LoVo (cell line): ENCODE results near the gene PDE8B.

Experiments used
- DNase-seq: peaks from one replicate; pipeline ENCODE4 v3.0.0-alpha.2; 2016; ENCODE audit warnings: low spot score

PDE8B gene, protein sequence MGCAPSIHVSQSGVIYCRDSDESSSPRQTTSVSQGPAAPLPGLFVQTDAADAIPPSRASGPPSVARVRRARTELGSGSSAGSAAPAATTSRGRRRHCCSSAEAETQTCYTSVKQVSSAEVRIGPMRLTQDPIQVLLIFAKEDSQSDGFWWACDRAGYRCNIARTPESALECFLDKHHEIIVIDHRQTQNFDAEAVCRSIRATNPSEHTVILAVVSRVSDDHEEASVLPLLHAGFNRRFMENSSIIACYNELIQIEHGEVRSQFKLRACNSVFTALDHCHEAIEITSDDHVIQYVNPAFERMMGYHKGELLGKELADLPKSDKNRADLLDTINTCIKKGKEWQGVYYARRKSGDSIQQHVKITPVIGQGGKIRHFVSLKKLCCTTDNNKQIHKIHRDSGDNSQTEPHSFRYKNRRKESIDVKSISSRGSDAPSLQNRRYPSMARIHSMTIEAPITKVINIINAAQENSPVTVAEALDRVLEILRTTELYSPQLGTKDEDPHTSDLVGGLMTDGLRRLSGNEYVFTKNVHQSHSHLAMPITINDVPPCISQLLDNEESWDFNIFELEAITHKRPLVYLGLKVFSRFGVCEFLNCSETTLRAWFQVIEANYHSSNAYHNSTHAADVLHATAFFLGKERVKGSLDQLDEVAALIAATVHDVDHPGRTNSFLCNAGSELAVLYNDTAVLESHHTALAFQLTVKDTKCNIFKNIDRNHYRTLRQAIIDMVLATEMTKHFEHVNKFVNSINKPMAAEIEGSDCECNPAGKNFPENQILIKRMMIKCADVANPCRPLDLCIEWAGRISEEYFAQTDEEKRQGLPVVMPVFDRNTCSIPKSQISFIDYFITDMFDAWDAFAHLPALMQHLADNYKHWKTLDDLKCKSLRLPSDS

DNA sequence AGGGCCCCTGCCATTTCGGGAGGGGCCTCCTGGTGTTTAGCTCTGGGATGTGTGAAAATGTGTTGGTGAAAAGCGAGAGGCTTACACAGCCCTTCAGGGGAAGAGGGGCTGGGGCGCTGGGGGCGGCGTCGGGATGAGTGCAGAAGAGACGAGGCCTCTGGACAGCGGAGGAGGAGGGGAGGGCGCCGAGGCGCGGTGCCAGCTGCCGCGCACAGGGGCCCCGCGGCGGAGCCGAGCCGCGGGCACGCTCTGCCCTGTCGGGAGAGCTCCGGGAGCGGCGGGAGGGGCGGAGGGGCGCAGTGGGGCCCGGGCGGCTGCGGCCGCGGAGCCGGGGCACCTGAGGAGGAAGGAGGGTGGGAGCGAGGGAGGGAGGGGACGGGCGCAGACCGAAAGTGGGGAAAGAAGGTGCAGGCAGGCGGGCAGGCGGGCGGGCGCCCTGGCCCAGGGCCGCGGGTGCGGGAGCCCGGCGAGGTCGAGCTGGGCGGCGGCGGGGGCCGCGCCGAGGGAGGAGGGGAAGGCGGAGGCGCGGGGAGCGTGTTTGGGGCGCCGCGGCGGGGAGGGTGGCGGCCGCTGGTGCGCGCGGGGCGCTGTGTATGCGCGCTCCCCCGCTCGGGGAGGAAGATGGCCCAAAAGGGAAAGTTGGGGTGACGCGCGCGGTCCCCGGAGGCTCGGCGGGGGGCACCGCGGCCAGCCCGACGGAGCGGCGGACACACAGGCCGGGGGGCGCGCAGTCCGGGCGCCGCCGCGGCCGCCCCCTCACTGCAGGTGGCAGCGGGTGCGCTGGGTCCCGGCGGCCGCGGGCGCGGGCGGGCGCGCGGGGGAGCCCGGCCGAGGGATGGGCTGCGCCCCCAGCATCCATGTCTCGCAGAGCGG is at the start of gene PDE8B:
TSS of gene PDE8B (plus strand) at position 590 of the 873 bp plus-strand sequence. CDS start at position 836, 246 bp downstream.
- DNase-seq, result no peak

- DNase-seq, result no peak
Observed at GRCh38 chr5:77163453-77163852, 47.0 kb upstream of the PDE8B start.

GRCh38 chr5:77167063-77167462 is 43.4 kb upstream of the PDE8B start:
- DNase-seq, result no peak

GRCh38 chr5:77167695-77168121 is 42.8 kb upstream of the PDE8B start:
- DNase-seq, result no peak

- no peak for DNase-seq
Observed at GRCh38 chr5:77168161-77168878, 42.2 kb upstream of the PDE8B start.

DNA sequence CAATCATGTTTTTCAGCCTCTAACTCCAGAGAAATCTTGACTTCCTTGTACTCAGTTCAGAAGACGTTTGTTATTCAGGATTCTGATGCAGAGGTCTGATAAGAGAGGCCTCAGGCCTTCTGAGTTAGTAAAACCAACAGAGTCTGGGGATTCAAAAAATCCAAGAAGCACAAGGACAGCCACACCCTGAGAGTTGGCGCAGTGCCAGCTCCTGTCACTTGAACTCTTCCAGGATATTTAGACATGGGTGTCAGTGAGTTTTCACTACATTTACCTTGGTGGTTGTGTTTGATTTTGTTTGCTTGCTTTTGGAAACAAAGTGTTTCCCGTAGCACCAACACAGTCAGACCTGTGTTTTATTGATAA is 41.6 kb upstream of the PDE8B start:
- peak; percentile 71 for DNase-seq

- DNase-seq, result no peak
Observed at GRCh38 chr5:77170196-77170890, 40.1 kb upstream of the PDE8B start.

- DNase-seq, result no peak
Observed at GRCh38 chr5:77171141-77171910, 39.2 kb upstream of the PDE8B start.

GRCh38 chr5:77172713-77173328 is 37.7 kb upstream of the PDE8B start:
- no peak for DNase-seq

GRCh38 chr5:77174526-77174925 is 36.0 kb upstream of the PDE8B start:
- no peak for DNase-seq

DNA sequence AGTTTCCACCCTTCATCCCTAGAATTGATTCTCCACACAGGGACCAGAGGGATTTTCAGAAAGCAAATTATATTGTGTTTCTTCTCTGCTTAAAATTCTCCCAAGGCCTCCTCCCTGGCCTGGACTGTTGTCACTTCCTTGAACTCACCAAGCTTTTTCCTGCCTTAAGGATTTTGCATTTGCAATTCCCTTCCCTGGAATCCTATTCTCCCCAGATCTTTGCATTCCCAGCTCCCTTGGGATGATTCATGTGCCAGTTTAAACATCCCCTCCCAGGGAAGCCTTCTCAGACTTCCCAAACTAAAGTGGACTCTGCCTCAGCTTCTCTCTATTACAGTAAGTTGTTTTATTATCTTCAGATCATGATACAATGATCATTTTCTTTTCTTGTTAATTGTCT is 35.2 kb upstream of the PDE8B start:
- DNase-seq, result no peak

GRCh38 chr5:77176429-77176828 is 34.1 kb upstream of the PDE8B start:
- DNase-seq, result no peak

- DNase-seq, result no peak
Observed at GRCh38 chr5:77177576-77177975, 32.9 kb upstream of the PDE8B start.

DNA sequence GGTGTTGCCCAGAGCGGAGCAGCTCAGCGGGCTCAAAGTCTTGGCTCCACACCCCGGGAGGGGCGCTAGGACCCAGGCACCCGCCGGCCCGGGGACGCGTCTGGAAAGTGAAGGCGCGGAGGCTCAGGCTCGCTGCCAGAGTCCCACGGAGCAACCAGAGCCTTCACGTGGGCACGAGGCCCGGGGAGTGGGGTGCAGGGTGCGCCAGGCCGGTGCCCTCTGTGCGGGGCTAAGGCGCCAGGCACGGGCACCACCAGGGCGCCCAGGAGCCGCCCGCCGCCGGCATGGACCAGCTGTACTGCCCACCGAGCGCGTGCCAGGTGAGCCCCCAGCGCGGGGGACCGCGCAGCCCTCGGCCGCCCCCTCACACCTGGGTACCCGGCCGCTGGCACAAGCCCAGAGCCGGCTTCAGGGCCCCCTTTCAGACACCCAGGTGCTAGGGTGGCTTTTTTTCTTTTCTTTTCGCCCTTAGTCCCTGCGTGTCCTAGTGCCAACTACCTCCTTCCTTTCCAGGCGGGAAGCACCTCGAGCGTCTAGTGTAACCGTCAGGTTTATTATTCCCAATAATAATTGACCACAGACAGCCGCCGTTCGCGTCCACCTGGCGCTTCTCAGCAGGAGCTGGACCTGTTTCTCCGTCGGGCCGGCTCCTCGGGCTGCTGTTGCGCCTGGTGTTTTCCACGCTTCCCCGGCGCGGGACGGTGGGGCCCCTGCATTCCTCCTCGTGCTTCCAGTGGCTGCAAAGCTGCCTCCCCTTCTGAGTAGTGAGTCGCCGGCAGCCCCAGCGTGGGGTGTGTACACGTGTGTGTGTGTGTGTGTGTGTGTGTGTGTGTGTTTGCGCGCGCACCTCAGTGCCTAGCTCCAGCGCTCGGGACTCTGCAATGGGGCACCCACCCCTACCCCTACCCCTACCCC is 30.1 kb upstream of the PDE8B start:
- peak; percentile 39 for DNase-seq

DNA sequence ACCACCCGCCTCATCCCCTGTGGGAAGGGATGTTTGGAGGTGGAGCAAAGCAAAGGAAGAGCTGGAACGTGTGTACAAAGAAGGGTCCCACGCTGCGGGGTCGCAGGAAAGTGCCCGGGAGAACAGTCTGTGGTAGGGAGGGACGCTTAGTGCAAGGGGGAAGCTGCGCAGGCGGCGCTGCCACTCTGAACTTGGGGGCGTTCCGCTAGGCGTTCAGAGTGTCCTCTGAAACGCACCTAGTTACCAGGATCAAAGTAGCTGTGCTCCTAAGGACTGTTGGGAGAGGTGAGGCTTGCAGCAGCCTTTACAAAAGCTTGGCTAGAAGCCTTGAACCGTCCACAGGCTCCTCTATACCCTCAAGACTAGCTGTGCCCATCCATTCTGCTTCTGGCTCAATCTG is 29.3 kb upstream of the PDE8B start:
- no peak for DNase-seq

DNA sequence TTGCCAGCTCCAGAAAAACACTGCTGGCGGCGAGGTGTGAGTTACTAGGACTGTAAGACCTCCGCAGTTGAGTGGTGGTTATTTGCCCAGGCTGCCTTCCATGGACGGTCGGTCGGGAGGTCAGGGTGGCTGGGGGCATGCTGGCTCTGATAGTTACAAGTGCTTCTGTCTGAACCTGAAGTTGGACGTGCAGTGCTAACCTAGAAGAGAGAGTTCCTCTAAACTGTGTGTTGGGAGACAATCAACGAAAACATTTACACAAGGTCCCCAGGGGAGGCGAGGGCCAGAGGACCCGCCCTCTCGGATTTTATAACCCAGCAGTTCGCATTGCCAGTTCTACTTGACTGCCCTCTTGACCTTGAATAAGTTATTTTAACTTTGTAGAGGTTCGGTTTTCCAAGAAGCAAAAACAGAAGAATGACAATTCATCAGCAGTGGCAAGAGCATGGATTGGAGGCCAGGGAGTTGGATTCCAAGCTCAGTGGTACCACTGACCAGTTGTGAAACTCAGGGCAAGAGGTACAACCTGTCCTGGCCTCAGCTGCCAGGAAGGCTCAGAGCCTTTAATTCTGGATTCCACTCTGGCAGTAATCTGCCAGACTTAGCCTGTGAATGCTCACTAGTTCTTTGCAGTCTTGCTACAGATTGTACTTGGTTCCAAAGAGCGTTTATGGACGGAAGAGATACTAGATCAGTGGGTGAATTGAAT is 28.7 kb upstream of the PDE8B start:
- no peak for DNase-seq

GRCh38 chr5:77182367-77182766 is 28.1 kb upstream of the PDE8B start:
- DNase-seq, result no peak
